KMS-11 (cell line): ENCODE results near the gene RAB11FIP3.

Experiments
- H2AFZ ChIP-seq: fragments of 200-600 bp; sonication (generic); 2 replicates; pipeline ENCODE4 v1.6.1; 2016; ENCODE audit warnings: antibody characterized with exemption, mixed run types, low read depth
- H3K27ac ChIP-seq: fragments of 200-600 bp; sonication (generic); 2 replicates; pipeline ENCODE4 v1.6.1; 2016; ENCODE audit warnings: mild to moderate bottlenecking, mixed run types
- H3K27me3 ChIP-seq: fragments of 200-600 bp; sonication (generic); 2 replicates; pipeline ENCODE4 v1.6.1; 2017; ENCODE audit warnings: mild to moderate bottlenecking, low read depth, mixed run types, moderate library complexity; ENCODE audit not compliant: insufficient read depth
- H3K36me3 ChIP-seq: fragments of 200-600 bp; sonication (generic); 2 replicates; pipeline ENCODE4 v1.6.1; 2017; ENCODE audit warnings: mild to moderate bottlenecking, mixed run types; ENCODE audit not compliant: insufficient read depth
- H3K4me1 ChIP-seq: fragments of 200-600 bp; sonication (generic); 2 replicates; pipeline ENCODE4 v1.6.1; 2016; ENCODE audit warnings: mild to moderate bottlenecking, low read depth, mixed run types; ENCODE audit not compliant: poor library complexity, severe bottlenecking
- H3K4me2 ChIP-seq: fragments of 200-600 bp; sonication (generic); 2 replicates; pipeline ENCODE4 v1.7.0; 2016; ENCODE audit warnings: mild to moderate bottlenecking, mixed run types
- H3K4me3 ChIP-seq: fragments of 200-600 bp; sonication (generic); IDR thresholded peaks from 2 replicates; pipeline ENCODE4 v1.6.1; 2017; ENCODE audit warnings: low read depth, low read length, mixed read lengths; ENCODE audit not compliant: insufficient read depth
- H3K79me2 ChIP-seq: fragments of 200-600 bp; sonication (generic); 2 replicates; pipeline ENCODE4 v1.6.1; 2016; ENCODE audit warnings: low read depth, mixed run types; ENCODE audit not compliant: insufficient read depth
- H3K9ac ChIP-seq: fragments of 200-600 bp; sonication (generic); 2 replicates; pipeline ENCODE4 v1.6.1; 2016; ENCODE audit warnings: mild to moderate bottlenecking, mixed run types
- H4K20me1 ChIP-seq: fragments of 200-600 bp; sonication (generic); 2 replicates; pipeline ENCODE4 v1.6.1; 2016; ENCODE audit warnings: mild to moderate bottlenecking, mixed run types; ENCODE audit not compliant: insufficient read depth
- CTCF ChIP-seq: fragments of 200-600 bp; sonication (generic); conservative IDR thresholded peaks from 2 replicates; pipeline ENCODE4 v1.6.1; 2017; ENCODE audit warnings: low read depth, mild to moderate bottlenecking, antibody characterized with exemption, low read length, moderate library complexity, mixed read lengths

RAB11FIP3 gene

GRCh38 chr16:551210-551609, 125.8 kb downstream of the RAB11FIP3 start:
- no peaks in the 10 kb centered on the region for H4K20me1 ChIP-seq
- H2AFZ ChIP-seq: no peak overlapping the region
- H3K27ac ChIP-seq: no peak overlapping the region
- no peaks in the 10 kb centered on the region for H3K4me1 ChIP-seq
- H3K4me2 ChIP-seq: no peak overlapping the region
- H3K27me3 ChIP-seq: no peaks in the 10 kb centered on the region
- TF ChIP-seq CTCF: no peak
- H3K36me3 ChIP-seq: no peaks in the 10 kb centered on the region
- no peaks in the 10 kb centered on the region for H3K79me2 ChIP-seq
- no peak overlapping the region for H3K9ac ChIP-seq
- H3K4me3 ChIP-seq: no peak overlapping the region

GRCh38 chr16:552171-552570, 126.7 kb downstream of the RAB11FIP3 start:
- peaks cover under 1% of the 10 kb centered on the region; the same call in 1 of the 2 replicates for H3K27me3 ChIP-seq
- TF ChIP-seq CTCF: no peak
- H3K79me2 ChIP-seq: no peaks in the 10 kb centered on the region
- no peak overlapping the region for H3K4me3 ChIP-seq
- H3K9ac ChIP-seq: no peak overlapping the region
- H2AFZ ChIP-seq: no peak overlapping the region
- H3K4me1 ChIP-seq: no peaks in the 10 kb centered on the region
- no peaks in the 10 kb centered on the region for H3K36me3 ChIP-seq
- H3K27ac ChIP-seq: no peak overlapping the region
- no peaks in the 10 kb centered on the region for H4K20me1 ChIP-seq
- H3K4me2 ChIP-seq: no peak overlapping the region

- no peak for TF ChIP-seq CTCF
- H4K20me1 ChIP-seq: no peaks in the 10 kb centered on the region
- H3K36me3 ChIP-seq: no peaks in the 10 kb centered on the region
- peaks cover 15% of the 10 kb centered on the region for H3K27me3 ChIP-seq
- no peak overlapping the region for H3K4me2 ChIP-seq
- H3K9ac ChIP-seq: no peak overlapping the region
- H3K79me2 ChIP-seq: no peaks in the 10 kb centered on the region
- no peaks in the 10 kb centered on the region for H3K4me1 ChIP-seq
- no peak overlapping the region for H2AFZ ChIP-seq
- no peak overlapping the region for H3K27ac ChIP-seq
- no peak overlapping the region for H3K4me3 ChIP-seq
These were observed 128.3 kb downstream of the RAB11FIP3 start for GRCh38 chr16:553601-554296.

GRCh38 chr16:554297-554621, 128.8 kb downstream of the RAB11FIP3 start:
- Histone ChIP-seq H3K4me2 (no peak overlapping the region), H3K9ac (no peak overlapping the region), H3K27me3 (peaks cover 19% of the 10 kb centered on the region), H3K27ac (no peak overlapping the region), H3K4me1 (no peaks in the 10 kb centered on the region), H2AFZ (no peak overlapping the region), H4K20me1 (no peaks in the 10 kb centered on the region), H3K36me3 (no peaks in the 10 kb centered on the region), H3K4me3 (no peak overlapping the region), H3K79me2 (no peaks in the 10 kb centered on the region)
- no peak for TF ChIP-seq CTCF
